K562 (cell line): ENCODE data around the gene RAMP2. TPM values are rescaled to one million over a fixed set of nuclear protein-coding genes. Genes with fewer than 3 reads are reported as not detected.

Experiments used
- ASH1L ChIP-seq: fragments of 450-650 bp; IDR thresholded peaks from 2 replicates; pipeline ENCODE4 v1.6.1; 2018; ENCODE audit warnings: borderline replicate concordance, mild to moderate bottlenecking, low read depth; ENCODE audit not compliant: partially characterized antibody
- C11orf30 ChIP-seq: fragments of 450-650 bp; IDR thresholded peaks from 2 replicates; pipeline ENCODE4 v1.6.1; 2016; ENCODE audit warnings: low read depth, mild to moderate bottlenecking
- CTBP1 ChIP-seq: fragments of 450-650 bp; IDR thresholded peaks from 2 replicates; pipeline ENCODE4 v1.6.1; 2016; ENCODE audit warnings: borderline replicate concordance
- CTCF ChIP-seq, 3 experiments: IDR thresholded peaks in 2 of 3; conservative IDR thresholded peaks in 1 of 3; 2 replicates each; pipeline ENCODE4 v1.5.1; 2011 to 2012; ENCODE audit warnings: low read length in 3 of 3, mild to moderate bottlenecking in 3 of 3, control low read depth in 2 of 3, improper control_type of control experiment in 1 of 3, inconsistent platforms in 1 of 3, low read depth in 1 of 3, mixed read lengths in 1 of 3, moderate library complexity in 1 of 3; ENCODE audit not compliant: insufficient read depth in 2 of 3
- CUX1 ChIP-seq: fragments of 200-800 bp; sonication (Bioruptor generic); IDR thresholded peaks from 2 replicates; pipeline ENCODE4 v1.6.1; 2016; ENCODE audit warnings: missing genetic modification characterization, missing compliant biosample characterization
- ETV6 ChIP-seq, 3 experiments: fragments of 150-350 bp in 1 of 3; sonication (generic) in 1 of 3; formaldehyde crosslinking in 1 of 3; IDR thresholded peaks; 2 replicates each; pipeline versions ENCODE4 v1.6.1 to v1.8.0; 2014 to 2022; ENCODE audit warnings: borderline replicate concordance in 2 of 3, low read depth in 2 of 3, antibody characterized with exemption in 1 of 3, low read length in 1 of 3, mild to moderate bottlenecking in 1 of 3, missing genetic modification reagents in 1 of 3
- FOXA3 ChIP-seq, 2 experiments: fragments of 450-650 bp in 1 of 2; sonication (generic) in 1 of 2; formaldehyde crosslinking; IDR thresholded peaks in 1 of 2; conservative IDR thresholded peaks in 1 of 2; 2 replicates each; pipeline versions ENCODE4 v1.4.0 to v1.8.0; 2020 to 2022; ENCODE audit warnings: mild to moderate bottlenecking in 2 of 2, missing genetic modification reagents in 1 of 2
- HMGXB4 ChIP-seq: sonication (generic); formaldehyde crosslinking; IDR thresholded peaks from 2 replicates; pipeline ENCODE4 v1.8.1; 2023; ENCODE audit warnings: mild to moderate bottlenecking, missing genetic modification reagents
- HNRNPH1 ChIP-seq: fragments of 200-400 bp; formaldehyde crosslinking; optimal IDR thresholded peaks from 2 replicates; pipeline ENCODE3; 2017; ENCODE audit warnings: low read depth, mild to moderate bottlenecking, low read length, moderate library complexity
- ZBTB12 ChIP-seq: fragments of 250-450 bp; sonication (Bioruptor Pico); IDR thresholded peaks from 2 replicates; pipeline ENCODE4 v1.4.0; 2020
- ZBTB5 ChIP-seq: fragments of 450-650 bp; IDR thresholded peaks from 2 replicates; pipeline ENCODE4 v1.6.1; 2017; ENCODE audit warnings: antibody characterized with exemption
- ZNF263 ChIP-seq: sonication (generic); formaldehyde crosslinking; IDR thresholded peaks from 2 replicates; pipeline ENCODE4 v1.8.0; 2022; ENCODE audit warnings: mild to moderate bottlenecking, missing genetic modification reagents, borderline replicate concordance
- ZZZ3 ChIP-seq: fragments of 450-650 bp; IDR thresholded peaks from 2 replicates; pipeline ENCODE4 v1.6.1; 2016; ENCODE audit warnings: antibody characterized with exemption, mild to moderate bottlenecking, moderate library complexity
- polyA plus RNA-seq, 8 experiments: library from polyadenylated mRNA; depleted of rRNA in 4 of 8; stranded (reverse) in 5 of 8; unstranded in 3 of 8; fragments of >200 nt; fragmentation: Nextera tagmentation in 2 of 8; fragmentation: Illumina TruSeq in 1 of 8; extraction: Ambion mirVana in 2 of 8; extraction: Trizol in 1 of 8; gene quantifications; 2 replicates each; pipeline versions ENCODE4 v1.2.1 to v1.2.3, GENCODE V29; 2011 to 2014; ENCODE audit warnings: inconsistent platforms in 1 of 8, missing spikeins in 1 of 8
- total RNA-seq, 7 experiments: library from RNA; depleted of rRNA in 6 of 7; stranded (reverse); fragments of >200 nt in 6 of 7; fragmentation: Illumina TruSeq in 2 of 7; extraction: Trizol in 2 of 7; gene quantifications; 2 replicates each; pipeline versions ENCODE4 v1.2.1 to v1.2.3, GENCODE V29; 2011 to 2021; ENCODE audit warnings: low replicate concordance in 1 of 7

Gene RAMP2
- total and polyA plus RNA-seq, 9 of the 15 experiments (the other 6 are each of a cell fraction or from before 2014, with no cell fraction given): not detected

- TF ChIP-seq CTCF (IDR thresholded peaks at IDR 0.05 in 2 of 3, conservative IDR thresholded peaks at IDR 0.05 in 1 of 3; ENCODE audit: insufficient read depth in 2 of 3, low read depth in 1 of 3, low read length in 3 of 3): peak; percentile 20 to 36 (median 33); a peak in 2 of 6 replicates
- peak; percentile 81 to 89; a peak in 2 of 4 replicates for TF ChIP-seq ETV6 (IDR thresholded peaks at IDR 0.05; ENCODE audit: borderline replicate concordance in 1 of 2, low read depth in 2 of 2, low read length in 1 of 2)
- TF ChIP-seq ETV6 (CRISPR knock-in tag; IDR thresholded peaks at IDR 0.05; ENCODE audit: borderline replicate concordance): no peak
- no peak for TF ChIP-seq ASH1L
- no peak for TF ChIP-seq ZZZ3
- peak; percentile 42; the same call in 1 of the 2 replicates for TF ChIP-seq HMGXB4 (CRISPR knock-in tag)
- TF ChIP-seq ZBTB12 (CRISPR knock-in tag): no peak
- no peak for TF ChIP-seq FOXA3 (CRISPR knock-in tag; conservative IDR thresholded peaks at IDR 0.05 in 1 of 2, IDR thresholded peaks at IDR 0.05 in 1 of 2)
- TF ChIP-seq ZNF263 (CRISPR knock-in tag): no peak
- no peak for TF ChIP-seq CUX1 (CRISPR knock-in tag)
- no peak for TF ChIP-seq HNRNPH1
- TF ChIP-seq CTBP1: peak; percentile 72
- TF ChIP-seq C11orf30: peak; percentile 97
- TF ChIP-seq ZBTB5: no peak
Observed at GRCh38 chr17:42773290-42774035, 12.4 kb downstream of the RAMP2 start, which contains the start of gene VPS25 (continued).
